H9 (cell line): ENCODE measurements around the gene HHIPL2. TPM values are rescaled to one million over a fixed set of nuclear protein-coding genes. Genes with fewer than 3 reads are reported as not detected.

Source experiments
- DNase-seq: peaks from one replicate; pipeline ENCODE4 v3.0.0-alpha.2; 2017
- H2AFZ ChIP-seq: one replicate; pipeline ENCODE4 v1.6.1; 2013; ENCODE audit warnings: mild to moderate bottlenecking, low read length, control low read depth, moderate library complexity
- H2AK5ac ChIP-seq: 2 replicates; pipeline ENCODE4 v1.6.1; 2013; ENCODE audit warnings: low read length, control low read depth, mixed read lengths; ENCODE audit not compliant: insufficient read length
- H2BK120ac ChIP-seq: one replicate; pipeline ENCODE4 v1.6.1; 2013; ENCODE audit warnings: low read depth, mild to moderate bottlenecking, low read length, control low read depth, inconsistent platforms; ENCODE audit not compliant: poor library complexity, severe bottlenecking
- H2BK12ac ChIP-seq: 2 replicates; pipeline ENCODE4 v1.6.1; 2013; ENCODE audit warnings: low read length, control low read depth, mixed read lengths, low read depth; ENCODE audit not compliant: insufficient read length
- H2BK15ac ChIP-seq: 2 replicates; pipeline ENCODE4 v1.6.1; 2013; ENCODE audit warnings: low read depth, low read length, control low read depth
- H2BK20ac ChIP-seq: one replicate; pipeline ENCODE4 v1.6.1; 2013; ENCODE audit warnings: low read depth, mild to moderate bottlenecking, low read length, control low read depth, inconsistent platforms; ENCODE audit not compliant: poor library complexity, severe bottlenecking
- H2BK5ac ChIP-seq: 2 replicates; pipeline ENCODE4 v1.6.1; 2013; ENCODE audit warnings: low read length, control low read depth, mixed read lengths; ENCODE audit not compliant: insufficient read length
- H3K14ac ChIP-seq: 2 replicates; pipeline ENCODE4 v1.6.1; 2013; ENCODE audit warnings: low read length, control low read depth; ENCODE audit not compliant: insufficient read depth
- H3K18ac ChIP-seq: 2 replicates; pipeline ENCODE4 v1.6.1; 2013; ENCODE audit warnings: low read depth, mild to moderate bottlenecking, mixed read lengths, low read length, control low read depth; ENCODE audit not compliant: insufficient read length
- H3K23ac ChIP-seq: 2 replicates; pipeline ENCODE4 v1.6.1; 2013; ENCODE audit warnings: low read length, control low read depth, mixed read lengths, low read depth; ENCODE audit not compliant: insufficient read length
- H3K23me2 ChIP-seq: 2 replicates; pipeline ENCODE4 v1.6.1; 2013; ENCODE audit warnings: low read depth, mild to moderate bottlenecking, mixed read lengths, low read length, control low read depth; ENCODE audit not compliant: insufficient read length, poor library complexity, severe bottlenecking
- H3K27ac ChIP-seq: 2 replicates; pipeline ENCODE4 v1.5.1; 2013; ENCODE audit warnings: low read length, control low read depth, mixed read lengths, low read depth; ENCODE audit not compliant: insufficient read length
- H3K27me3 ChIP-seq: 2 replicates; pipeline ENCODE4 v1.6.1; 2013; ENCODE audit warnings: low read length, control low read depth, inconsistent platforms; ENCODE audit not compliant: insufficient read depth
- H3K4ac ChIP-seq: 2 replicates; pipeline ENCODE4 v1.6.1; 2013; ENCODE audit warnings: low read depth, mild to moderate bottlenecking, control low read depth, inconsistent platforms, low read length, moderate library complexity
- H3K4me1 ChIP-seq: 2 replicates; pipeline ENCODE4 v1.6.1; 2013; ENCODE audit warnings: low read length, control low read depth, inconsistent platforms; ENCODE audit not compliant: insufficient read depth
- H3K4me2 ChIP-seq: 2 replicates; pipeline ENCODE4 v1.6.1; 2013; ENCODE audit warnings: low read length, control low read depth, mixed read lengths; ENCODE audit not compliant: insufficient read length, insufficient read depth
- H3K56ac ChIP-seq: 2 replicates; pipeline ENCODE4 v1.6.1; 2013; ENCODE audit warnings: low read depth, mild to moderate bottlenecking, mixed read lengths, low read length, control low read depth; ENCODE audit not compliant: insufficient read length
- H3K79me1 ChIP-seq: 2 replicates; pipeline ENCODE4 v1.6.1; 2013; ENCODE audit warnings: low read depth, mild to moderate bottlenecking, moderate library complexity, low read length, control low read depth, inconsistent platforms; ENCODE audit not compliant: insufficient read depth, poor library complexity, severe bottlenecking
- H3K79me2 ChIP-seq: 2 replicates; pipeline ENCODE4 v1.6.1; 2013; ENCODE audit warnings: low read length, control low read depth, inconsistent platforms; ENCODE audit not compliant: insufficient read depth
- H3K9ac ChIP-seq: 2 replicates; pipeline ENCODE4 v1.6.1; 2013; ENCODE audit warnings: low read length, control low read depth, mixed read lengths; ENCODE audit not compliant: insufficient read length; ENCODE audit errors: extremely low read depth
- H3K9me3 ChIP-seq: one replicate; pipeline ENCODE4 v1.6.1; 2013; ENCODE audit warnings: low read depth, low read length, inconsistent platforms; ENCODE audit not compliant: control insufficient read depth
- H3T11ph ChIP-seq: one replicate; pipeline ENCODE4 v1.6.1; 2013; ENCODE audit warnings: mild to moderate bottlenecking, low read length, control low read depth, inconsistent platforms
- H4K20me1 ChIP-seq: one replicate; pipeline ENCODE4 v1.6.1; 2013; ENCODE audit not compliant: control insufficient read depth, insufficient read length, insufficient read depth
- H4K5ac ChIP-seq: 2 replicates; pipeline ENCODE4 v1.6.1; 2013; ENCODE audit warnings: low read depth, mild to moderate bottlenecking, mixed read lengths, low read length, control low read depth; ENCODE audit not compliant: insufficient read length
- H4K8ac ChIP-seq: replicated peaks from 2 replicates; pipeline ENCODE4 v1.6.1; 2013; ENCODE audit warnings: low read length, control low read depth, mixed read lengths, low read depth; ENCODE audit not compliant: insufficient read length
- H4K91ac ChIP-seq: 2 replicates; pipeline ENCODE4 v1.6.1; 2013; ENCODE audit warnings: low read depth, mild to moderate bottlenecking, moderate library complexity, mixed read lengths, low read length, control low read depth; ENCODE audit not compliant: insufficient read length
- H3K27ac Mint-ChIP-seq, 3 experiments: 2 replicates in 2 of 3; 3 replicates in 1 of 3; pipeline ENCODE4 v1.8.0; 2020 to 2021; ENCODE audit warnings: mixed read lengths in 3 of 3, mild to moderate bottlenecking in 1 of 3, moderate library complexity in 1 of 3
- H3K27me3 Mint-ChIP-seq: 2 replicates; pipeline ENCODE4 v1.8.0; 2021; ENCODE audit warnings: low read depth, mild to moderate bottlenecking, moderate library complexity, mixed read lengths
- H3K36me3 Mint-ChIP-seq, 3 experiments: 2 replicates in 2 of 3; 3 replicates in 1 of 3; pipeline ENCODE4 v1.8.0; 2020 to 2021; ENCODE audit warnings: low read depth in 3 of 3, mixed read lengths in 3 of 3; ENCODE audit not compliant: insufficient read depth in 1 of 3
- H3K4me1 Mint-ChIP-seq, 2 experiments: 2 replicates each; pipeline ENCODE4 v1.8.0; 2020; ENCODE audit warnings: mixed read lengths in 2 of 2
- H3K4me3 Mint-ChIP-seq, 2 experiments: 2 replicates in 1 of 2; 3 replicates in 1 of 2; pipeline ENCODE4 v1.8.0; 2020 to 2021; ENCODE audit warnings: mild to moderate bottlenecking in 2 of 2, mixed read lengths in 2 of 2, moderate library complexity in 1 of 2
- H3K9me3 Mint-ChIP-seq, 2 experiments: 2 replicates in 1 of 2; 3 replicates in 1 of 2; pipeline ENCODE4 v1.8.0; 2020; ENCODE audit warnings: mild to moderate bottlenecking in 2 of 2, mixed read lengths in 2 of 2, moderate library complexity in 1 of 2
- CTCF ChIP-seq: fragments of 200-600 bp; sonication (generic); conservative IDR thresholded peaks from 3 replicates; pipeline ENCODE4 v1.8.0; 2021; ENCODE audit warnings: antibody characterized with exemption, mild to moderate bottlenecking
- WGBS: extraction: QIAGEN DNeasy Blood & Tissue Kit; methylation state at CpG from one replicate; pipeline ENCODE4 v1.1.7; 2013; ENCODE audit warnings: missing lambda C conversion rate, low lambda C conversion rate, mixed read lengths; ENCODE audit not compliant: insufficient read length; ENCODE audit errors: extremely low coverage; 5-methylcytosine and 5-hydroxymethylcytosine counted together
- total RNA-seq: library from RNA; stranded (reverse); gene quantifications from 2 replicates; pipeline ENCODE4 v1.2.1, GENCODE V29; 2021

The HHIPL2 gene
- total RNA-seq, 1 experiment from 2014 or later, result 0.39 TPM

GRCh38 chr1:222557574-222557973, 9.7 kb upstream of the HHIPL2 start:
- H2BK5ac ChIP-seq, result no peak overlapping the region
- H3K4me1 ChIP-seq, result no peaks in the 10 kb centered on the region
- H3K23ac ChIP-seq, result no peak overlapping the region
- no peaks in the 10 kb centered on the region for H3K79me1 ChIP-seq
- H3K18ac ChIP-seq, result no peak overlapping the region
- no CpG with 5 or more reads among the region's 7 CpGs for WGBS
- no peak overlapping the region for H4K91ac ChIP-seq
- no peak overlapping the region for H3K4me3 Mint-ChIP-seq
- H3K79me2 ChIP-seq, result no peaks in the 10 kb centered on the region
- no peaks in the 10 kb centered on the region for H3K27me3 ChIP-seq
- H3K27ac Mint-ChIP-seq, result no peak overlapping the region
- no peaks in the 10 kb centered on the region for H3K9me3 Mint-ChIP-seq
- no peaks in the 10 kb centered on the region for H3K4me1 Mint-ChIP-seq
- no peak overlapping the region for H4K8ac ChIP-seq
- no peak overlapping the region for H2BK12ac ChIP-seq
- DNase-seq, result no peak
- TF ChIP-seq CTCF, result no peak
- H3K4me2 ChIP-seq, result no peak overlapping the region
- H3K9me3 ChIP-seq, result no peaks in the 10 kb centered on the region
- no peak overlapping the region for H2BK120ac ChIP-seq
- no peak overlapping the region for H2AK5ac ChIP-seq
- no peak overlapping the region for H2AFZ ChIP-seq
- H4K5ac ChIP-seq, result no peak overlapping the region
- H3K4ac ChIP-seq, result no peak overlapping the region
- no peak overlapping the region for H3K9ac ChIP-seq
- H3K27ac ChIP-seq, result no peak overlapping the region
- no peaks in the 10 kb centered on the region for H4K20me1 ChIP-seq
- H3K56ac ChIP-seq, result no peak overlapping the region
- no peak overlapping the region for H3K14ac ChIP-seq
- H3T11ph ChIP-seq, result no peak overlapping the region
- no peaks in the 10 kb centered on the region for H3K23me2 ChIP-seq
- H3K36me3 Mint-ChIP-seq, result peaks cover 6 to 37% (median 24%) of the 10 kb centered on the region in 3 experiments; a peak in 6 of 7 replicates
- H3K27me3 Mint-ChIP-seq, result no peaks in the 10 kb centered on the region
- H2BK15ac ChIP-seq, result no peak overlapping the region
- H2BK20ac ChIP-seq, result no peak overlapping the region
